ENCODE results near the gene HILPDA.

GRCh38 chr7:128425850-128426249 lies 29.8 kb upstream of the HILPDA start:
- TF ChIP-seq CTCF (IDR thresholded peaks at IDR 0.05 in 4 of 5, conservative IDR thresholded peaks at IDR 0.05 in 1 of 5) (peak; percentile 60 to 87 (median 79)), POLR2A (IDR thresholded peaks at IDR 0.05) (no peak)
